GM10847 (cell line): Measurements from ENCODE around the gene IQCH.

Source experiments
- POLR2A ChIP-seq: IDR thresholded peaks from 2 replicates; pipeline ENCODE4 v1.6.1; 2011; ENCODE audit not compliant: insufficient read length; ENCODE audit errors: extremely low read depth

IQCH gene

DNA sequence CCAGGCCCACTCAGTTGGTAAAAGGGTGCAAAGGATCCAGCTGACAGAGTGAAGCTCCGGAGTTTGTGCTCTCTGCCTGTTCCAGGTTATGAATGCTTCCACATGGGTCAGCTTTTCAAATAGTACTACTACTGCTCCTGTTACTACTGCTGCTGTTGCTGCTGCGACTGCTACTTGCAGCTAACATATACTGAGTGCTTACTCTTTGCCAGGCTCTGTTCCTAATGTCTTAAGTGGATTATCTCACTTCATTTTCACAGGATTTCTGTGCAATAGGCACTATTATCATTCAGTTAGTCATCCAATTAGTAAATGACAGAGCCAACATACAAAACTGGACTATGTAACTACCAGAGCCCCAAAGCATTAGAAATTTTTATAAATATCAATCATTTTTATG, 106.5 kb downstream of the IQCH start:
- TF ChIP-seq POLR2A = no peak

DNA sequence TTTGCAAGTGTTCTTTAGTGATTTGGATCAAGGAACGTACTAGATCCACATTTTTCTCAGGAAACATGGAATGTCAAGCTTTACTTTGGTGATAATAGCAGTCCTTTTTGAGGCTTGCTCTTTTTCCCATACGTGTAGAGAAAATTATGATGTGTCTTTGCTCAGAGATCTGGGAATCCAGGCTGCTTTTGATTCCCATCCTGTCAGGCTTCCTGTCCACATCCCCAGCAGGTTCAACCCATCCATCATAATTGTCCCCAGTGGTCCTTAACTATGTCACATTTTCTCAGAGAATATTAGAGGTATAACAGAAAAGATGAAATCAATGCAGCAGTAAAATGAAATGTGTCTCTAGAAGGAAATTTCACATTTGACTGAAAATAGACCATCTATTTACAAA, 111.4 kb downstream of the IQCH start:
- TF ChIP-seq POLR2A = no peak

DNA sequence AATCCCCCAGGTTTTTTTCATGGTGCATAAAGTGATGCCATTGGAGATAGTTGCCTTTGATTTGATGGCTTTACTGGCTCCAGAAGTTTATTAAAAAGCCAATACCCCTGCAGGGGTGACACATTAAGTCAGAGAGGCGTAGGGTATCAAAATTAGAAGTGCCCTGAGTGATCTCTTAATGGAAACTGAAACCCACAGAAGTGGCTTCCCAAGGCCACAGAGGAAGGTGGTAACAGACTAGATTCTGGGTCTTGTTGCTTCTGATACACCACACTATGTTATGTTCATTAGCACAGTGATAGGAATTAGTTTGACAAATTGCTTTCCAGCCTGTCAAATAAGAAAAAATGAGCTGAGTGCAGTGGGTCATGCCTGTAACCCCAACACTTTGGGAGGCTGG, 112.3 kb downstream of the IQCH start:
- TF ChIP-seq POLR2A = no peak

DNA sequence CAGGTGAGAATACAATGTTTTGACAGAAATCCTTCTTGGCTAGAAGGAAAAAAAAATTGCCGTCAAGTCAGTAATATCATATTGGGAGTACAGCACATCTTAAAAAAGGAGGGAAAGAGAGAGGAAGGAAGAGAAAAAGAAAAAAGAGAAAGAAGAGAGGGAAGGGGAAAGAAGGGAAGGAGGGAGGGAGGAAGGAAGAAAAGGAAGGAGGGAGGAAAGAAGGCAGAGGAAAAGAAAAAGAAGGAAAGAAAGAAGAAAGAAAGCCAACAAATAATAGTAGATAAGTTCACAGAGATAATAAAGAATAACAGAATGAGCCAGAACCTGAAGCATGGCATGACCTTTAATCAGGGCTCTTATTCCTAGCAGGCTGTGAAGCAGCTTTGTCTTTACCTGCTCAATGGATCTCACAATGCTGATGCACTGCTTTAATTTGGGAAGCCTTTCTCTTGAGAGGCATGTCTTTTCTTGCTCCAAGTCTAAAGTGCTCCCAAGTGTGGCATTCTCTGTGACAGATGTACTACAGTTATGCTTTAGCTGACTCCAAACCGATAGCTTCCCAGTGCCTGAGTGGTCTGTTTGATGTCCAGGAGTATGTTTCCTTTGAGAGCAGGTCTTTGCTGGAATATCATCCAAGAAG, 114.9 kb downstream of the IQCH start:
- TF ChIP-seq POLR2A = no peak

DNA sequence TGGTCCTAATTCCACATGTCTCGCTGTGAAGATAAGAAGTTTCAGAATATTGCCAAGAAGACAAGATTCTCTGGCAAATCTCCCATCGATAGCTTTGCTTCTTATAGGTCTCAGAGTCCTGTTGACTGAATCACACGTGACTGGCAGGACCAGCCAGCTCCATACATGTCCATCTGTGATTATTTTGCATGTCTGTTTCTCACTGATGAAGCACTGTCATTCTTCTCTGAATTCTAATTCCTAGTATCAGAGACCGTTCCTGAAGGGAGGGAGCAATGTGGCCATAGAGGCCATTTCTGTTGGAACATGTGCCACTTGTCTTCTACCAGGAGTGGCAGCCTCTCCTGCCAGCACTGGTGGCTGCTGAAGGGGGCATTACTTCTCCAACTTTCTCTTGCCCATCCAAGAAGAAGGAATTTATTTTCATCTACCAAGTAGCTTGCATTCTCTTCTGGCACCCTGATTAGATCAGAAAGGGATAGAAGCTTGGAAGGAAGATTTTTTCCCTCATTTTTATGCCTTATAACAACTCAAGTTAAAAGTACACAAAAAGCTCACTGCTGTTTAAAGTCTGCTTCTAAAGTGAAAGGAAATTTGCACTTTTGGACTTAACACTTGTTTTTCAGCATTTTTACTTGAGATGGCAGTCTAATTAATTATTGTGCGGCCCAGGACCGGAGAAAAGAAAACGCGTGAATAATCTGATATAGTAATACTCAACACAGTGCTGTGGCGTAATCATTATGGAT, 115.8 kb downstream of the IQCH start:
- no peak for TF ChIP-seq POLR2A

DNA sequence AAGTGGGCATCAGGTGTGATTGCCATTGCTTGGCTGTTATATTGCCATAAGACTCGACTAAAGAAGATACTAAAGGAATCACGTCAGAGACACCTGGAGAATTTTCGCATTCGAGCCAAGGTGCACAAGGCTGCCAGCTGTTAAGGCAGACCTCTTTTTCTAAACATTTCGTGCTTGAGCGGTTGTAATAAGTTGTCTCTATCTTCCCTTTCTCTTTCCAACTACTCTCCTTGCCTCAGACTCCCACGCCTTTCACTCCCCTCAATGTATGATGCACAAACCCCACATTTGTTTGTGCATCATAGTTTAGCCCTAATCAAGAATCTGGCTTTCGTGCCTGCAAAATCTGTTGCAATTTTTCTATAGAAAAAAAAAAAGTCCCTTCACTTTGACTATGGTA, 118.0 kb downstream of the IQCH start:
- no peak for TF ChIP-seq POLR2A

DNA sequence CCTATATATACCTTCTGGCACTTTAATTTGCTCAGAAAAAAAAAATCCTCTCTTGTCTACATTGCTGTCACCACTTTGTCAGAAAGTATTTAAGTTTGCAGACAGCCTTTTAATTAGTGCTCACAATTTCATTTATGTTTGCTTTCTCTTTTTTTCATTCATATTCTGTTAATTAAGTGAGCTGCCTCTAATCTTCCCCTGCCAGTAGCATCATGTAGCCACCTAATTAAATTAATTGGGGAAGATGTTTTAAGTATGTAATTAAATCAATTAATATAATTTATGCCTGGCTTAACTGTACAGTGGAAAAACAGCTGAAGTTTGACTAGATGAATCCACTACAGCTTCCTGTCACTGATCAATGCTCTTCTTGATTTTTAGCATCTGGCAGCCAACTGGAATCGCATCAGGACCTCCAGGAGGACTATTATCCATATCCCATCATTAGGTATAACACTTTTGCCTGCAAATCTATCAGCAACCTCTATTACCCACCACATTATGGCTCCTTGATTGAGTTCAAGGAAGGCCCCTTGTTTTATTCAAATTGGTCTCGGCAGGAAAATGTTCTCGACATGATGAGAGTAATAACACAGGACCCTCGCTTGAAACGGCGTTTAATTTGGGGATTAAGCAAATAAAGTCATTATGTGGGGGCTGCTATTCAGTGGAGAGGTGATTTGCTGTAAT, 118.5 kb downstream of the IQCH start:
- no peak for TF ChIP-seq POLR2A

DNA sequence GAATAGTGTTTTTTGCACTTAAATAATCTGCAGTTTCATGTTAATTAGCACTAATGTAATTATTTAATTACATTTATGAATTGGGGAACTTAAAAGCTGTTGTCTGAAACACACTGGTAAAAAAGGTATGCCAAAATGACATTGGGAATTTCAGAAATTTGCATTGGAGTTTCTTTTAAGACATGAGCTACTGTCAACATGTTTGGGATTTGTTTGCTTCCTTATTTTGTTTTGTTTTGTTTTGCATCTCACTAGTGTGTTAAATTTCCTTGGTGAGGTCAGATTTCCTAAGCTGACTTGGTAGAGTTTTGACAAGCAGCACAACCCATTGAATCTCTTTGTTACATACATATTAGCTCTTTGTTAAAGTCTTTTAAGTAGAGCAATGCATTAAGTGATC, 119.4 kb downstream of the IQCH start:
- TF ChIP-seq POLR2A = no peak

DNA sequence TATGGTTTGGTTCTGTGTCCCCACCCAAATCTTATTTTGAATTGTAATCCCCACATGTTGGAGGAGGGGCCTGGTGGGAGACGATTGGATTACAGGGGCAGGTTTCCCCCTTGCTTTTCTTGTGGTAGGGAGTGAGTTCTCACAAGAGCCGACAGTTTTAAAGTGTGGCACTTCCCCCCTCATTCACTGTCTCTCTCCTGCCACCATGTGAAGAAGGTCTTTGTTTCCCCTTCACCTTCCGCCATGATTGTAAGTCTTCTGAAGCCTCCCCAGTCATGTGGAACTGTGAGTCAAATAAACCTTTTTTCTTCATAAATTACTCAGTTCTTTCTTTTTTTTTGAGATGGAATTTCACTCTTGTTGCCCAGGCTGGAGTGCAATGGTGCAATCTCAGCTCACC, 124.9 kb downstream of the IQCH start:
- no peak for TF ChIP-seq POLR2A

DNA sequence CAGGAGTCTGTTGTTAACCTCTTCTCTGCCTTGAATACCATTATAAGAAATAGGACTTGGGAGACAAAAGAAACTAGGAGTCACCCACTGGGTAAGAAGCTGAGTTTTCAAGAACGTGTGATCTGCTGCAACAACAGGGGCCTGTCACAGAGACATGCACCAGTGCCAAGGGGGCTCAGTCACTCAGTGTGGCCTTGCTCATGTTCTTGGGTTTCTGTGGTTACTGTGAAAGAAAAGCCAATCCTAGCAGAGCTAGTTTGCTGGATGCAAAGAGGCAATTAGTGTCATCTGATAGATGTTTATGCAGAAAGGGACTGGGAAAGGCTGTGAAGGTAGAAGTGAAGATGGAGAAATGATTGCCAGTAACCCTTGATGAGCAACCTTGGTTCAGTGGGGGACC, 126.3 kb downstream of the IQCH start:
- no peak for TF ChIP-seq POLR2A

DNA sequence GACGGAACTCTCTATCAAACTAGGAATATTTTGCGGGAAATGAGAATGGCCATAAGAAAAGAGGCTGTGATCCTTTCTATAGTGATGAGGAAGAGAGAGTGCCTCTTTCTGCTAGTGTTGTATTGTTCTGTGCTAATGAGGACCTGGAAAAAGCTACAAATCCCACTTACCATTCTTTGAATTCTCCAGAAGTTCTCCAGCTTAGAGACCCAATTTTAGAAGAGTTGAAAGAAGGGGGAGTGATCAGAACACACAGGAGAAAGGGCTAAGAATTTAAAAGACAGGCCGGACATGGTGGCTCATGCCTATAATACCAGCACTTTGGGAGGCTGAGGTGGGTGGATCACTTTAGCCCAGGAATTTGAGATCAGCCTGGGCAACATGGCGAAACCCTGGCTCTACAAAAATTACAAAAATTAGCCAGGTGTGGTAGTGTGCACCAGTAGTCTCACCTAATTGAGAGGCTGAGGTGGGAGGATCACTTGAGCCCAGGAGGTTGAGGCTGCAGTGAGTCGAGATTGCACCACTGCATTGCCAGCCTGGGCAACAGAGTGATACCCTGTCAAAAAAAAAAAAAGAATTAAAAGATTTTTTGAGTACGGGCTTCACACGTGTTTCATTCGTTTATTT, 126.9 kb downstream of the IQCH start:
- no peak for TF ChIP-seq POLR2A

DNA sequence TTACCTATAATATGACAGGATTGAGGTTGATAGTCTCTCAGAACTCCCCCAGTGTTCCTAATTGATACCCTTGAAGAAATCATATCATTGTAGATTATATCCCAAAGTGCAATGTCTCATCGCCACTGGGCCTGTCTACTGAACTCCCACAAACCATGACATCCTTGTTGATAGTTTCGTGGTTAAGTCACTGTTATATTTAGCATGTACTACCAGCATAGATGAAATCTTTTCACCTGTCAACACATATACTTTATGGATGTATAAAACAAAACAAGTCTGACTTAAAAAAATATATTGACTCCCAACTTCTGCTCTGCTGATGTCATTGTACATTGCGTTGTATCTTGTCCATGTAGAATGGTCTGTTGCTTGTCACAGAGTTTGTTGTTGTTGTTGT, 128.1 kb downstream of the IQCH start:
- TF ChIP-seq POLR2A = no peak

DNA sequence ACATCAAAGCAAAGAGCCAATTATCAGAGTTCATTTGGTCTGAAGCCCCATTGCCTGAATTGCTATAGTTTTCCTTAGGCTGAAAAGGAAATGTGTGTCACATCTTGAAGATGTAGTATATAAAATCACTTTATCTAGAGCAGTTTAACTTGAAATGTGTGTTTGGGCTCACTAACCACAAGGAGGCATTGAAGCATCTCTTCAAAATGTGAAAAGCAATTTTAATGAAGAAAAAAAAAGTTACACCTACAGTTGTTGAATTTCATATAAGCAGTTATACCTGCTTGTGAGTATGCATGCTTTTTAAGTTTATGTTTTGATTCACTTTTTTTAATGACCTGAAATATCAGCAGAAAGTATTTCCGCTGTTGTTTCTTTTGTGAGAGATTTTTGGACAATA, 129.3 kb downstream of the IQCH start:
- no peak for TF ChIP-seq POLR2A

DNA sequence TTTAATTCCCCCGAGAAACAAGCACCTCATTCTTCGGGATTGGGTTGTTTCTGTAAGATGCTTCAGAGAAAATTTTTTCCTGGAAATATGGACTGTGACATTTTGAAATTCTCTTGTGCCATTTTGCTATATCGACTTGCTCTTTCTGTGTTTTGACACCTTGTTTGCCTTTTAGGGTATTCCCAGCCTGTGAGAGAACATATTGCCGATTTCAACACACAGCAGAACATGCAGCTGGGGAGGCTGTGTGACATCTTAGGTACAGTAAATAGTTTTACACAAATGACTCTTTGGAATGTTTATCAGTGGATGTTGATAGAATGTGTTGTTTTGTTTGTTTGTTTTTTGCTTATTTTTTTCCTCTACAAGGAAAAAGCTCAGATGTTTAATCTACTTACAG, 130.2 kb downstream of the IQCH start:
- no peak for TF ChIP-seq POLR2A

DNA sequence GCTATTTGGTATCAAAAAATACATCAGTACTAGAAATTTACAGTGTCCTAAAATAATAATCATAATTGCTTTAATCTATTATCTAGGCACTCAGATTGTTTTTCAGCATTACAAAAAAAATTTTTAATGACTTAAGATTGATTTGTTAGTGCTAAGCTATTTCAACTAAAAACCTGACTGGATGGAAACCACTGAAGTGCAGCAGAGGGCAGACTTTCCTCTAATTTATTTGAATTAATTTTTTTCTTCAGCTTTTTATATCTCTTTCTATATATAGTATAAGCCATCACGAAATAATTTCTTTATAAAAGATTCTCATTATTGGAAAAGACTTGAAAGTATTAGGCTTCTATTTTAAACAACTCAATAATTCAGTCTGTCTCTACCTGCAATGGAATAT, 131.4 kb downstream of the IQCH start:
- no peak for TF ChIP-seq POLR2A

DNA sequence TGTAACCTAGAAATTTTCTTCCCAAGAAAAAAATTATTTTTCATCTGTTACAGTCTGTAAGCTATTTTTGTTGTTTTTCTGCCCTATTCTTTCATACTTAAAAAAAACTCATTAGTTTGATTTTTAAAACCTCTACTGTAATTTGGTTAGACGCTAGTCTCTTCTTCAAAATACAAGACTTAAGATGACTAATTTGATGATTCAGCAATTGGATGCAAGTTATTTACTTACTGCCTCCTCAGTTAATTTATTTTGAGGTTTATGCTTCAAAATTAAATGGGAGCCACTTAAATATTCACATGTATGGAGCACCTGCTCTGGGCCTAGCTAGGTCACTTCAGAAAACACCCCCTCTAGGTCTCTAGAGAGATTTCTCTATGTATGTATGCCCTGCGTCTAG, 132.4 kb downstream of the IQCH start:
- no peak for TF ChIP-seq POLR2A
